ENCODE results near the gene GPR78. TPM values are rescaled to one million over a fixed set of nuclear protein-coding genes. Genes with fewer than 3 reads are reported as not detected.

Gene GPR78
- total and polyA plus RNA-seq, 2 of the 8 experiments (the other 6 are each of a cell fraction or from before 2014, with no cell fraction given), result 1.0 to 3.0 TPM

DNA sequence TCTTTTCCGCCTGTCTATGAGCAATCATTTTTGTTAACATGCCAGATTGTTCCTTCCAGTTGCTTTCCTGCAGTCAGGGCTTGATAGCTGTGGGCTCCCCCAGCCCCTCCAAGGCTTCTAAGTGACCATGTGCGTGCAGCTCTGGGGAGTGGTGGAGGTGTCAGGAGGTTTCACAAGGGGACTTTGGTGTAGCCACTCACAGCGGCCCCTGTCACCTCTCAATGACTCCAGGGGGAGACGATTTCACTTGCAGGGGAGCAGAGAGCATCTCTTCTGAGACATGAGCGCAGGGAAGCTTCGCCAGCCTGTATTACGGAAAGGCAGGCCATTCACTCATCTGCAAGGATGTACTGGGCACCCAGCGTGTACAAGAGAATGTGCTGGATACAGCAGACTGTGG, 3.1 kb upstream of the GPR78 start (continued):
- TF ChIP-seq, protein P1, sequence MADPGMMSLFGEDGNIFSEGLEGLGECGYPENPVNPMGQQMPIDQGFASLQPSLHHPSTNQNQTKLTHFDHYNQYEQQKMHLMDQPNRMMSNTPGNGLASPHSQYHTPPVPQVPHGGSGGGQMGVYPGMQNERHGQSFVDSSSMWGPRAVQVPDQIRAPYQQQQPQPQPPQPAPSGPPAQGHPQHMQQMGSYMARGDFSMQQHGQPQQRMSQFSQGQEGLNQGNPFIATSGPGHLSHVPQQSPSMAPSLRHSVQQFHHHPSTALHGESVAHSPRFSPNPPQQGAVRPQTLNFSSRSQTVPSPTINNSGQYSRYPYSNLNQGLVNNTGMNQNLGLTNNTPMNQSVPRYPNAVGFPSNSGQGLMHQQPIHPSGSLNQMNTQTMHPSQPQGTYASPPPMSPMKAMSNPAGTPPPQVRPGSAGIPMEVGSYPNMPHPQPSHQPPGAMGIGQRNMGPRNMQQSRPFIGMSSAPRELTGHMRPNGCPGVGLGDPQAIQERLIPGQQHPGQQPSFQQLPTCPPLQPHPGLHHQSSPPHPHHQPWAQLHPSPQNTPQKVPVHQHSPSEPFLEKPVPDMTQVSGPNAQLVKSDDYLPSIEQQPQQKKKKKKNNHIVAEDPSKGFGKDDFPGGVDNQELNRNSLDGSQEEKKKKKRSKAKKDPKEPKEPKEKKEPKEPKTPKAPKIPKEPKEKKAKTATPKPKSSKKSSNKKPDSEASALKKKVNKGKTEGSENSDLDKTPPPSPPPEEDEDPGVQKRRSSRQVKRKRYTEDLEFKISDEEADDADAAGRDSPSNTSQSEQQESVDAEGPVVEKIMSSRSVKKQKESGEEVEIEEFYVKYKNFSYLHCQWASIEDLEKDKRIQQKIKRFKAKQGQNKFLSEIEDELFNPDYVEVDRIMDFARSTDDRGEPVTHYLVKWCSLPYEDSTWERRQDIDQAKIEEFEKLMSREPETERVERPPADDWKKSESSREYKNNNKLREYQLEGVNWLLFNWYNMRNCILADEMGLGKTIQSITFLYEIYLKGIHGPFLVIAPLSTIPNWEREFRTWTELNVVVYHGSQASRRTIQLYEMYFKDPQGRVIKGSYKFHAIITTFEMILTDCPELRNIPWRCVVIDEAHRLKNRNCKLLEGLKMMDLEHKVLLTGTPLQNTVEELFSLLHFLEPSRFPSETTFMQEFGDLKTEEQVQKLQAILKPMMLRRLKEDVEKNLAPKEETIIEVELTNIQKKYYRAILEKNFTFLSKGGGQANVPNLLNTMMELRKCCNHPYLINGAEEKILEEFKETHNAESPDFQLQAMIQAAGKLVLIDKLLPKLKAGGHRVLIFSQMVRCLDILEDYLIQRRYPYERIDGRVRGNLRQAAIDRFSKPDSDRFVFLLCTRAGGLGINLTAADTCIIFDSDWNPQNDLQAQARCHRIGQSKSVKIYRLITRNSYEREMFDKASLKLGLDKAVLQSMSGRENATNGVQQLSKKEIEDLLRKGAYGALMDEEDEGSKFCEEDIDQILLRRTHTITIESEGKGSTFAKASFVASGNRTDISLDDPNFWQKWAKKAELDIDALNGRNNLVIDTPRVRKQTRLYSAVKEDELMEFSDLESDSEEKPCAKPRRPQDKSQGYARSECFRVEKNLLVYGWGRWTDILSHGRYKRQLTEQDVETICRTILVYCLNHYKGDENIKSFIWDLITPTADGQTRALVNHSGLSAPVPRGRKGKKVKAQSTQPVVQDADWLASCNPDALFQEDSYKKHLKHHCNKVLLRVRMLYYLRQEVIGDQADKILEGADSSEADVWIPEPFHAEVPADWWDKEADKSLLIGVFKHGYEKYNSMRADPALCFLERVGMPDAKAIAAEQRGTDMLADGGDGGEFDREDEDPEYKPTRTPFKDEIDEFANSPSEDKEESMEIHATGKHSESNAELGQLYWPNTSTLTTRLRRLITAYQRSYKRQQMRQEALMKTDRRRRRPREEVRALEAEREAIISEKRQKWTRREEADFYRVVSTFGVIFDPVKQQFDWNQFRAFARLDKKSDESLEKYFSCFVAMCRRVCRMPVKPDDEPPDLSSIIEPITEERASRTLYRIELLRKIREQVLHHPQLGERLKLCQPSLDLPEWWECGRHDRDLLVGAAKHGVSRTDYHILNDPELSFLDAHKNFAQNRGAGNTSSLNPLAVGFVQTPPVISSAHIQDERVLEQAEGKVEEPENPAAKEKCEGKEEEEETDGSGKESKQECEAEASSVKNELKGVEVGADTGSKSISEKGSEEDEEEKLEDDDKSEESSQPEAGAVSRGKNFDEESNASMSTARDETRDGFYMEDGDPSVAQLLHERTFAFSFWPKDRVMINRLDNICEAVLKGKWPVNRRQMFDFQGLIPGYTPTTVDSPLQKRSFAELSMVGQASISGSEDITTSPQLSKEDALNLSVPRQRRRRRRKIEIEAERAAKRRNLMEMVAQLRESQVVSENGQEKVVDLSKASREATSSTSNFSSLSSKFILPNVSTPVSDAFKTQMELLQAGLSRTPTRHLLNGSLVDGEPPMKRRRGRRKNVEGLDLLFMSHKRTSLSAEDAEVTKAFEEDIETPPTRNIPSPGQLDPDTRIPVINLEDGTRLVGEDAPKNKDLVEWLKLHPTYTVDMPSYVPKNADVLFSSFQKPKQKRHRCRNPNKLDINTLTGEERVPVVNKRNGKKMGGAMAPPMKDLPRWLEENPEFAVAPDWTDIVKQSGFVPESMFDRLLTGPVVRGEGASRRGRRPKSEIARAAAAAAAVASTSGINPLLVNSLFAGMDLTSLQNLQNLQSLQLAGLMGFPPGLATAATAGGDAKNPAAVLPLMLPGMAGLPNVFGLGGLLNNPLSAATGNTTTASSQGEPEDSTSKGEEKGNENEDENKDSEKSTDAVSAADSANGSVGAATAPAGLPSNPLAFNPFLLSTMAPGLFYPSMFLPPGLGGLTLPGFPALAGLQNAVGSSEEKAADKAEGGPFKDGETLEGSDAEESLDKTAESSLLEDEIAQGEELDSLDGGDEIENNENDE (IDR thresholded peaks at IDR 0.05; ENCODE audit: insufficient replicate concordance, low read length), result no peak
- TF ChIP-seq MAFK (IDR thresholded peaks at IDR 0.05; ENCODE audit: low read depth, low read length) (no peak), CREB1 (IDR thresholded peaks at IDR 0.05) (no peak), HDAC6 (IDR thresholded peaks at IDR 0.05; ENCODE audit: low read depth, low read length) (no peak), RXRA (IDR thresholded peaks at IDR 0.05; ENCODE audit: insufficient read depth, low read depth, low read length) (no peak), SIN3A (conservative IDR thresholded peaks at IDR 0.05 in 1 of 2, IDR thresholded peaks at IDR 0.05 in 1 of 2; ENCODE audit: low read depth in 1 of 2, low read length in 2 of 2) (no peak), FOSL1 (IDR thresholded peaks at IDR 0.05; ENCODE audit: insufficient read depth, low read depth, low read length) (no peak)

Measured in H1 (cell line).